ENCODE data around the gene PBX4.

PBX4 gene

GRCh38 chr19:19530423-19530804 is 88.1 kb downstream of the PBX4 start:
- peaks cover 0 to 8% of the 10 kb centered on the region in 2 experiments for H3K4me1 ChIP-seq (ENCODE audit: control insufficient read depth in 1 of 2, insufficient read depth in 1 of 2, low read depth in 1 of 2, low read length in 1 of 2)
- H3K27me3 ChIP-seq, result no peaks in the 10 kb centered on the region
- TF ChIP-seq CTCF (IDR thresholded peaks at IDR 0.05), result no peak
- peaks cover 43% of the 10 kb centered on the region for H3K36me3 ChIP-seq
- no peaks in the 10 kb centered on the region for H3K9me3 ChIP-seq
- H3K27ac ChIP-seq, result no peak overlapping the region
- H3K4me3 ChIP-seq (ENCODE audit: low read depth in 1 of 2, low read length in 1 of 2), result no peak overlapping the region

GRCh38 chr19:19529783-19530422 is 88.6 kb downstream of the PBX4 start:
- peaks cover 43% of the 10 kb centered on the region for H3K36me3 ChIP-seq
- no peaks in the 10 kb centered on the region for H3K9me3 ChIP-seq
- peaks cover 0 to 8% of the 10 kb centered on the region in 2 experiments for H3K4me1 ChIP-seq (ENCODE audit: control insufficient read depth in 1 of 2, insufficient read depth in 1 of 2, low read depth in 1 of 2, low read length in 1 of 2)
- TF ChIP-seq CTCF (IDR thresholded peaks at IDR 0.05), result no peak
- no peak overlapping the region for H3K27ac ChIP-seq
- no peaks in the 10 kb centered on the region for H3K27me3 ChIP-seq
- H3K4me3 ChIP-seq (ENCODE audit: low read depth in 1 of 2, low read length in 1 of 2), result no peak overlapping the region

GRCh38 chr19:19528721-19529490 is 89.6 kb downstream of the PBX4 start, which contains the start of gene YJEFN3:
YJEFN3 (plus strand) TSS chr19:19528911; CDS start chr19:19528933, 22 bp downstream.
- H3K27me3 ChIP-seq, result no peaks in the 10 kb centered on the region

GRCh38 chr19:19527674-19528625 is 90.5 kb downstream of the PBX4 start:
- peaks cover 50% of the 10 kb centered on the region for H3K36me3 ChIP-seq
- H3K27ac ChIP-seq, result no peak overlapping the region
- no peak for TF ChIP-seq CTCF (IDR thresholded peaks at IDR 0.05)
- no peaks in the 10 kb centered on the region for H3K9me3 ChIP-seq
- H3K27me3 ChIP-seq, result no peaks in the 10 kb centered on the region
- H3K4me1 ChIP-seq (ENCODE audit: control insufficient read depth in 1 of 2, insufficient read depth in 1 of 2, low read depth in 1 of 2, low read length in 1 of 2), result peaks cover 0 to 8% of the 10 kb centered on the region in 2 experiments
- H3K4me3 ChIP-seq (ENCODE audit: low read depth in 1 of 2, low read length in 1 of 2), result no peak overlapping the region

More at GRCh38 chr19:19528721-19529490, 89.6 kb downstream of the PBX4 start, which contains the start of gene YJEFN3:
- H3K4me3 ChIP-seq (ENCODE audit: low read depth in 1 of 2, low read length in 1 of 2), result no peak within 1 kb of the TSS
- no peaks in the 10 kb centered on the region for H3K9me3 ChIP-seq
- H3K27ac ChIP-seq, result no peak within 1 kb of the TSS
- peaks cover 0 to 8% of the 10 kb centered on the region in 2 experiments for H3K4me1 ChIP-seq (ENCODE audit: control insufficient read depth in 1 of 2, insufficient read depth in 1 of 2, low read depth in 1 of 2, low read length in 1 of 2)
- H3K36me3 ChIP-seq, result peaks cover 49% of the 10 kb centered on the region
- TF ChIP-seq CTCF (IDR thresholded peaks at IDR 0.05), result no peak

GRCh38 chr19:19527371-19527656 is 91.2 kb downstream of the PBX4 start:
- H3K36me3 ChIP-seq, result peaks cover 50% of the 10 kb centered on the region
- peaks cover 0 to 5% of the 10 kb centered on the region in 2 experiments for H3K4me1 ChIP-seq (ENCODE audit: control insufficient read depth in 1 of 2, insufficient read depth in 1 of 2, low read depth in 1 of 2, low read length in 1 of 2)
- H3K9me3 ChIP-seq, result no peaks in the 10 kb centered on the region
- no peak overlapping the region for H3K27ac ChIP-seq
- no peak for TF ChIP-seq CTCF (IDR thresholded peaks at IDR 0.05)
- H3K27me3 ChIP-seq, result no peaks in the 10 kb centered on the region
- no peak overlapping the region for H3K4me3 ChIP-seq (ENCODE audit: low read depth in 1 of 2, low read length in 1 of 2)

Data from neutrophil (primary cell).